Mucosa of stomach (tissue), 1 donor: ENCODE results near the gene ARHGAP22.

ENCODE experiments used
- H3K27me3 ChIP-seq: one replicate; pipeline ENCODE4 v1.7.0; 2013; ENCODE audit warnings: mild to moderate bottlenecking, low read length; ENCODE audit not compliant: control insufficient read depth, insufficient read depth
- H3K36me3 ChIP-seq: one replicate; pipeline ENCODE4 v1.7.0; 2013; ENCODE audit warnings: low read length; ENCODE audit not compliant: control insufficient read depth, insufficient read depth
- H3K4me1 ChIP-seq: one replicate; pipeline ENCODE4 v1.7.0; 2013; ENCODE audit warnings: mild to moderate bottlenecking, low read length; ENCODE audit not compliant: control insufficient read depth, insufficient read depth
- H3K4me3 ChIP-seq: one replicate; pipeline ENCODE4 v1.7.0; 2013; ENCODE audit warnings: low read length
- H3K9ac ChIP-seq: one replicate; pipeline ENCODE4 v1.7.0; 2013; ENCODE audit warnings: mild to moderate bottlenecking, low read length, moderate library complexity
- H3K9me3 ChIP-seq: one replicate; pipeline ENCODE4 v1.7.0; 2013; ENCODE audit warnings: mild to moderate bottlenecking, low read length, moderate library complexity; ENCODE audit not compliant: control insufficient read depth
- donor health status: Pancreatic carcinoma.

The ARHGAP22 gene

GRCh38 chr10:48506147-48506917, 98.5 kb downstream of the ARHGAP22 start:
- no peaks in the 10 kb centered on the region for H3K9me3 ChIP-seq
- no peaks in the 10 kb centered on the region for H3K36me3 ChIP-seq
- no peaks in the 10 kb centered on the region for H3K27me3 ChIP-seq
- H3K4me3 ChIP-seq = no peak overlapping the region
- H3K9ac ChIP-seq = no peak overlapping the region
- H3K4me1 ChIP-seq = no peaks in the 10 kb centered on the region

GRCh38 chr10:48505394-48506112, 99.3 kb downstream of the ARHGAP22 start:
- no peak overlapping the region for H3K4me3 ChIP-seq
- H3K9me3 ChIP-seq = no peaks in the 10 kb centered on the region
- no peaks in the 10 kb centered on the region for H3K27me3 ChIP-seq

GRCh38 chr10:48504141-48504885, 100.6 kb downstream of the ARHGAP22 start:
- Histone ChIP-seq H3K36me3 (no peaks in the 10 kb centered on the region), H3K27me3 (no peaks in the 10 kb centered on the region), H3K4me1 (no peaks in the 10 kb centered on the region), H3K9ac (no peak overlapping the region), H3K4me3 (no peak overlapping the region), H3K9me3 (no peaks in the 10 kb centered on the region)

More at GRCh38 chr10:48505394-48506112, 99.3 kb downstream of the ARHGAP22 start:
- Histone ChIP-seq H3K4me1 (no peaks in the 10 kb centered on the region), H3K36me3 (no peaks in the 10 kb centered on the region), H3K9ac (no peak overlapping the region)

DNA sequence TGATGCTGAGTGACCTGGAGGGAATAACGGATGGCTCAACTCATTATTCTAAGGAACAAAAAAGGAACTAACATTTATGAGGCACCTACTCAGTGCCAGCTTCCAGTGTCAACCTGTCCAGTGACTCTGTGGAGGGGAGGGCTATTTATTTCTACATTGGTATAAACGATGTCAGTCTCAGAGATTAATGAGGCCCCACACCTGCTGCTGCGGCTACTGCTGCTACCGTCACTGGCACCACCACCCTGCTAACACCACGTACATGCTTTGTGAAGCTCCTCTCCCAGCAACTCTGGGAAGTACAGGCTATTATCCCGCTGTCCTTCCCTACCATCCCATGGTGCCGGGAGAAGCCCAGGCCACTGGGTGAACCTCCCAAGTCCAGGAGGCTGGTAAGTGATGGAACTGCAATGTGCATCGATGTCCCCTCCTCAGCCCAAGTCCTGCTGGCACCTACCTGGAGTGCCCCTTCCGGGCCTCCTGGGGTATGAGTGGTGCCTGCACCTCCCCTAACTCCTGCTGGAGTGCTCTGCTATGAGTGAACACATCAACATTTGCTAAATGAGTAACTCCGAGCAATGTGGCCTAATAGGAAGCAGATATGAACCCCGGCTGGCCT, 101.5 kb downstream of the ARHGAP22 start:
- Histone ChIP-seq H3K4me3 (no peak overlapping the region), H3K27me3 (no peaks in the 10 kb centered on the region), H3K36me3 (no peaks in the 10 kb centered on the region), H3K9me3 (no peaks in the 10 kb centered on the region), H3K4me1 (no peaks in the 10 kb centered on the region), H3K9ac (no peak overlapping the region)

- H3K36me3 ChIP-seq = no peaks in the 10 kb centered on the region
- H3K9me3 ChIP-seq = no peaks in the 10 kb centered on the region
- no peak overlapping the region for H3K9ac ChIP-seq
- no peaks in the 10 kb centered on the region for H3K27me3 ChIP-seq
- no peak overlapping the region for H3K4me3 ChIP-seq
- no peaks in the 10 kb centered on the region for H3K4me1 ChIP-seq
These were observed 102.1 kb downstream of the ARHGAP22 start for GRCh38 chr10:48502791-48503190.

GRCh38 chr10:48501787-48502771, 102.8 kb downstream of the ARHGAP22 start:
- Histone ChIP-seq H3K4me3 (no peak overlapping the region), H3K9ac (no peak overlapping the region)

GRCh38 chr10:48501226-48501625, 103.6 kb downstream of the ARHGAP22 start:
- Histone ChIP-seq H3K27me3 (no peaks in the 10 kb centered on the region), H3K9ac (no peak overlapping the region), H3K4me1 (no peaks in the 10 kb centered on the region), H3K36me3 (no peaks in the 10 kb centered on the region), H3K9me3 (no peaks in the 10 kb centered on the region), H3K4me3 (no peak overlapping the region)

More at GRCh38 chr10:48501787-48502771, 102.8 kb downstream of the ARHGAP22 start:
- no peaks in the 10 kb centered on the region for H3K4me1 ChIP-seq
- H3K27me3 ChIP-seq = no peaks in the 10 kb centered on the region
- no peaks in the 10 kb centered on the region for H3K36me3 ChIP-seq
- no peaks in the 10 kb centered on the region for H3K9me3 ChIP-seq

GRCh38 chr10:48500771-48501170, 104.1 kb downstream of the ARHGAP22 start:
- Histone ChIP-seq H3K27me3 (no peaks in the 10 kb centered on the region), H3K9ac (no peak overlapping the region), H3K36me3 (no peaks in the 10 kb centered on the region), H3K4me1 (no peaks in the 10 kb centered on the region), H3K9me3 (no peaks in the 10 kb centered on the region), H3K4me3 (no peak overlapping the region)

GRCh38 chr10:48498940-48499510, 105.8 kb downstream of the ARHGAP22 start:
- Histone ChIP-seq H3K27me3 (no peaks in the 10 kb centered on the region), H3K4me3 (no peak overlapping the region), H3K4me1 (no peaks in the 10 kb centered on the region), H3K36me3 (no peaks in the 10 kb centered on the region), H3K9ac (no peak overlapping the region), H3K9me3 (no peaks in the 10 kb centered on the region)

- no peak overlapping the region for H3K9ac ChIP-seq
- no peaks in the 10 kb centered on the region for H3K27me3 ChIP-seq
- H3K9me3 ChIP-seq = no peaks in the 10 kb centered on the region
- H3K4me3 ChIP-seq = no peak overlapping the region
- no peaks in the 10 kb centered on the region for H3K36me3 ChIP-seq
- no peaks in the 10 kb centered on the region for H3K4me1 ChIP-seq
These were observed 106.8 kb downstream of the ARHGAP22 start for GRCh38 chr10:48497780-48498770.
